HL-60 (cell line): ENCODE results near the gene PHRF1.

Experiments
- DNase-seq, 2 experiments: peaks; one replicate each; pipeline ENCODE4 v3.0.0-alpha.2; 2010 to 2020; ENCODE audit warnings: low read depth in 1 of 2, low spot score in 1 of 2
- H3K27ac ChIP-seq: fragments of 250-450 bp; sonication (Bioruptor Pico); replicated peaks from 2 replicates; pipeline ENCODE4 v1.5.1; 2020; ENCODE audit warnings: mild to moderate bottlenecking, moderate library complexity
- H3K27me3 ChIP-seq: fragments of 250-450 bp; sonication (Bioruptor Pico); 2 replicates; pipeline ENCODE4 v1.5.1; 2021; ENCODE audit warnings: mild to moderate bottlenecking, moderate library complexity; ENCODE audit not compliant: insufficient read depth, poor library complexity, severe bottlenecking
- H3K4me3 ChIP-seq: replicated peaks from 2 replicates; pipeline ENCODE4 v1.5.1; 2011; ENCODE audit warnings: mild to moderate bottlenecking, control low read depth, low read length; ENCODE audit not compliant: insufficient read depth
- CTCF ChIP-seq: IDR thresholded peaks from one replicate; pipeline ENCODE4 v1.5.1; 2011; ENCODE audit warnings: low read length, control low read depth, inconsistent platforms; ENCODE audit not compliant: insufficient read depth
- GABPA ChIP-seq: IDR thresholded peaks from 2 replicates; pipeline ENCODE4 v1.6.1; 2012; ENCODE audit warnings: low read depth
- POLR2AphosphoS5 ChIP-seq: IDR thresholded peaks from 2 replicates; pipeline ENCODE4 v1.6.1; 2012; ENCODE audit warnings: low read depth
- SPI1 ChIP-seq: IDR thresholded peaks from 2 replicates; pipeline ENCODE4 v1.6.1; 2012; ENCODE audit warnings: low read depth, mild to moderate bottlenecking, borderline replicate concordance
- TF ChIP-seq, protein P1 (sequence below): IDR thresholded peaks from 2 replicates; pipeline ENCODE4 v1.6.1; 2012; ENCODE audit warnings: low read depth; ENCODE audit not compliant: insufficient replicate concordance

The PHRF1 gene

DNA sequence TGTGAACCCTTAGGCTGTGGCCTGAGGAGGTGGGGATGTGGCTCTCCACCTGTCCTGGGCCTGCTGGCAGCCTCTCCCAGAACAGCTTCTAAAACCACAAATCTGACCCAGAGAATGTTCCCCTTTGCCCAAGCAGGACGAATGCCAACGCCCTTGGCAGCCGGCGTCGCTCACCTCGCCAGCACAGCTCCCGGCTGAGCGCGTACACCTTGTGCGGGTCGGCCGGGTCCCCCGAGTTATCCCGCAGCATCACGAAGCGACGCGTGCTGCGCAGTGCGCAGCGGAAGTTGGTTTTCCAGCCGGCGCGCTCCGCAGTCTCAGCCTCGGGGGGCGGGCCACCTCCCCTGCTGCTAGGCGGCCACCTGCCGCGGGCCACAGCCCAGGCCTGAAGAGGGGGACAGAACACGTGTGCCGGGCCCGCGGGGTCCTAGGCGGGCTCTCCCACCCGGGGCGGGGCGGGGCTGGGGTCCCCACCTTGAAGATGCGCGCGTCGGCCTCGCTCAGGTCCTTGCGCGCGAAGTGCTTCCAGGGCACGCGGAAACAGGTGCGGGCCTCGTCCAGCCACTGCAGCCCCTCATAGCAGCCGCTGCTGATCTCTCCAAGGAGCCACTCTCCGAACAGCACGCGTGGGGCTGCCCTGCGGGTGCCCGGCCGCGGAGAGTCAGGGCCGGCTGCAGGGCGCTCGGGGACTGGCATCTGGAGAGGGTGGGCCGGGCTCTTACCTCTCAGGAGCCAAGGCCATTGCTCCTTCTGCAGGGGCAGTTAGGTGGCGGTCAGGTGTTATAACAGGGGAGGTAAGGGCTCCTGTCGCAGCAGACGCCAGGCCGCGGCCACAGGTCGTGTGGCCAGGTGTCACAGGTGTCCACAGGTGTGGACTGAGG lies 38.6 kb downstream of the PHRF1 start:
- TF ChIP-seq, protein P1, sequence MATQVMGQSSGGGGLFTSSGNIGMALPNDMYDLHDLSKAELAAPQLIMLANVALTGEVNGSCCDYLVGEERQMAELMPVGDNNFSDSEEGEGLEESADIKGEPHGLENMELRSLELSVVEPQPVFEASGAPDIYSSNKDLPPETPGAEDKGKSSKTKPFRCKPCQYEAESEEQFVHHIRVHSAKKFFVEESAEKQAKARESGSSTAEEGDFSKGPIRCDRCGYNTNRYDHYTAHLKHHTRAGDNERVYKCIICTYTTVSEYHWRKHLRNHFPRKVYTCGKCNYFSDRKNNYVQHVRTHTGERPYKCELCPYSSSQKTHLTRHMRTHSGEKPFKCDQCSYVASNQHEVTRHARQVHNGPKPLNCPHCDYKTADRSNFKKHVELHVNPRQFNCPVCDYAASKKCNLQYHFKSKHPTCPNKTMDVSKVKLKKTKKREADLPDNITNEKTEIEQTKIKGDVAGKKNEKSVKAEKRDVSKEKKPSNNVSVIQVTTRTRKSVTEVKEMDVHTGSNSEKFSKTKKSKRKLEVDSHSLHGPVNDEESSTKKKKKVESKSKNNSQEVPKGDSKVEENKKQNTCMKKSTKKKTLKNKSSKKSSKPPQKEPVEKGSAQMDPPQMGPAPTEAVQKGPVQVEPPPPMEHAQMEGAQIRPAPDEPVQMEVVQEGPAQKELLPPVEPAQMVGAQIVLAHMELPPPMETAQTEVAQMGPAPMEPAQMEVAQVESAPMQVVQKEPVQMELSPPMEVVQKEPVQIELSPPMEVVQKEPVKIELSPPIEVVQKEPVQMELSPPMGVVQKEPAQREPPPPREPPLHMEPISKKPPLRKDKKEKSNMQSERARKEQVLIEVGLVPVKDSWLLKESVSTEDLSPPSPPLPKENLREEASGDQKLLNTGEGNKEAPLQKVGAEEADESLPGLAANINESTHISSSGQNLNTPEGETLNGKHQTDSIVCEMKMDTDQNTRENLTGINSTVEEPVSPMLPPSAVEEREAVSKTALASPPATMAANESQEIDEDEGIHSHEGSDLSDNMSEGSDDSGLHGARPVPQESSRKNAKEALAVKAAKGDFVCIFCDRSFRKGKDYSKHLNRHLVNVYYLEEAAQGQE: no peak
- TF ChIP-seq SPI1: no peak
- no peak for TF ChIP-seq POLR2AphosphoS5
- TF ChIP-seq GABPA: no peak
- TF ChIP-seq CTCF: no peak
- H3K4me3 ChIP-seq: peak overlapping the region; percentile 69
- H3K27ac ChIP-seq: peak overlapping the region; percentile 89
- H3K27me3 ChIP-seq: no peaks in the 10 kb centered on the region
- DNase-seq: no peak

DNA sequence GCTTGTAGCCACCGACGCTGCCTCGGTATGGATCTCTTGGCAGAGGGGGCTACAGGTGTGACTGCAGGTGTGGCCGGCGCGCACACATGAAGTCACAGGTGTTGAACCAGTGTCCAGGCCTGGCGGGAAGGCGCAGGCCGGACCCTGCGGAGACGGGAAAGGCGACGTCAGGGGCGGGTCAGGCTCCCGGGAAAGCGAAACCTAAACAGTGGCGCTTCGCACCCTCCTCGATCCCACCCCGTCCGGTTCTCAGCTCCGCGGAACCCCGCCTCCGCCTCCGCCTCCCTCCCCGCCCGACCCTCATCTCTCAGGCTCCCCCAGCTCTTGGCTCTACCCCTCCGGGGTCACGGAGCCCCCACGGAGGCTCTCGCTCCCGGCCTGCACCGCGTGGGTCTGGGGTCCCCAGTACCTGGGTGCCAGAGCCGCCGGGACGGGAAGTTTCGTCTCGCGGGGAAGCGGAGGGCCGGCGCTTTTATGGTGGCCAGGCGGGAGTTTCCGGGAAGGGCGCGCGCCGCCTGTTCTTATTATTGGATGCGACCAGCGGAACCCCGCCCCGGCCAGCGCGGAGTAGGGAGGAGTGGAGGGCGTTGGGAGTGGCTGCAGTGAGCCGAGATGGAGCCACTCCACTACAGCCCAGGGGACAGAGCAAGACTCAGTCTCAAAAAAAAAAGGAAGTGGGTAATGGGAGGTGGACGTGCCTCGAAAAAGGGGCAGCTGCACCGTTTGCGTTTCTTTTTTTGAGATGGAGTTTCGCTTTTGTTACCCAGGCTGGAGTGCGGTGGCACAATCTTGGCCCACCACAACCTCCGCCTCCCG lies 39.4 kb downstream of the PHRF1 start, which contains the start of gene IRF7:
Gene IRF7, minus strand, starts transcription at position 447 of the 816 bp plus-strand sequence. CDS start 586 bp downstream, outside the sequence.
- Histone ChIP-seq H3K27me3 (no peaks in the 10 kb centered on the region), H3K4me3 (peak within 1 kb of the TSS; percentile 69), H3K27ac (peak within 1 kb of the TSS; percentile 89)
- peak; percentile 99 for TF ChIP-seq SPI1
- TF ChIP-seq POLR2AphosphoS5: peak; percentile 62; the same call in 1 of the 2 replicates
- TF ChIP-seq CTCF: no peak
- TF ChIP-seq, protein P1: no peak
- TF ChIP-seq GABPA: peak; percentile 63; the same call in 1 of the 2 replicates
- peak; percentile 78 to 98 for DNase-seq

- DNase-seq: peak in 1 of 2 experiments; percentile 60
- Histone ChIP-seq H3K4me3 (peak overlapping the region; percentile 69), H3K27ac (peak overlapping the region; percentile 89), H3K27me3 (no peaks in the 10 kb centered on the region)
- TF ChIP-seq CTCF (no peak), SPI1 (peak; percentile 63; the same call in 1 of the 2 replicates), GABPA (no peak), POLR2AphosphoS5 (peak; percentile 45; the same call in 1 of the 2 replicates)
- TF ChIP-seq, protein P1: no peak
Measured at GRCh38 chr11:616320-617198, 40.3 kb downstream of the PHRF1 start.
